Neural crest cell (in vitro differentiated cells): ENCODE measurements around the gene VIPR1. TPM values are rescaled to one million over a fixed set of nuclear protein-coding genes. Genes with fewer than 3 reads are reported as not detected.
A peak's percentile ranks its signal among the peaks of the same experiment; 100 is the strongest.

Experiments
- DNase-seq: peaks from one replicate; pipeline ENCODE4 v3.0.0; 2021; ENCODE audit warnings: low read depth, mixed read lengths, low spot score
- H3K27ac Mint-ChIP-seq: one replicate; pipeline ENCODE4 v1.8.0; 2021; ENCODE audit warnings: mild to moderate bottlenecking, mixed read lengths; ENCODE audit not compliant: unreplicated experiment
- H3K27me3 Mint-ChIP-seq: 2 replicates; pipeline ENCODE4 v1.8.0; 2021; ENCODE audit warnings: low read depth, mild to moderate bottlenecking, mixed read lengths
- H3K36me3 Mint-ChIP-seq: 2 replicates; pipeline ENCODE4 v1.8.0; 2021; ENCODE audit warnings: low read depth, mild to moderate bottlenecking, mixed read lengths
- H3K4me1 Mint-ChIP-seq: 2 replicates; pipeline ENCODE4 v1.8.0; 2021; ENCODE audit warnings: mixed read lengths
- H3K4me3 Mint-ChIP-seq: one replicate; pipeline ENCODE4 v1.8.0; 2021; ENCODE audit warnings: mild to moderate bottlenecking, mixed read lengths
- H3K9me3 Mint-ChIP-seq: 2 replicates; pipeline ENCODE4 v1.8.0; 2021; ENCODE audit warnings: mixed read lengths
- CTCF ChIP-seq: fragments of 200-600 bp; sonication (generic); conservative IDR thresholded peaks from 2 replicates; pipeline ENCODE4 v1.5.0; 2021; ENCODE audit warnings: antibody characterized with exemption, mild to moderate bottlenecking
- total RNA-seq: library from RNA; stranded (reverse); gene quantifications from 2 replicates; pipeline ENCODE4 v1.2.1, GENCODE V29; 2021

The VIPR1 gene
- total RNA-seq, 1 donor from 2014 or later = 0.63 TPM

GRCh38 chr3:42500091-42500490, 2.4 kb upstream of the VIPR1 start:
- Mint-ChIP-seq H3K4me3 (no peak overlapping the region), H3K9me3 (no peaks in the 10 kb centered on the region), H3K27ac (no peak overlapping the region), H3K4me1 (peaks cover 17% of the 10 kb centered on the region), H3K36me3 (no peaks in the 10 kb centered on the region), H3K27me3 (peaks cover 87% of the 10 kb centered on the region)
- no peak for TF ChIP-seq CTCF
- DNase-seq = no peak

- Mint-ChIP-seq H3K4me3 (peak overlapping the region; percentile 79), H3K27ac (no peak overlapping the region), H3K36me3 (no peaks in the 10 kb centered on the region), H3K4me1 (peaks cover 17% of the 10 kb centered on the region), H3K9me3 (no peaks in the 10 kb centered on the region), H3K27me3 (peaks cover 81% of the 10 kb centered on the region)
- no peak for DNase-seq
- no peak for TF ChIP-seq CTCF
Measured at GRCh38 chr3:42500909-42501308, 1.5 kb upstream of the VIPR1 start.

- H3K36me3 Mint-ChIP-seq = no peaks in the 10 kb centered on the region
- DNase-seq = no peak
- H3K4me3 Mint-ChIP-seq = peak overlapping the region; percentile 79
- no peaks in the 10 kb centered on the region for H3K9me3 Mint-ChIP-seq
- H3K27me3 Mint-ChIP-seq = peaks cover 80% of the 10 kb centered on the region
- no peak for TF ChIP-seq CTCF
- peaks cover 17% of the 10 kb centered on the region for H3K4me1 Mint-ChIP-seq
- H3K27ac Mint-ChIP-seq = no peak overlapping the region
Measured at GRCh38 chr3:42501321-42501680, 1.1 kb upstream of the VIPR1 start.

- peaks cover 17% of the 10 kb centered on the region for H3K4me1 Mint-ChIP-seq
- H3K36me3 Mint-ChIP-seq = no peaks in the 10 kb centered on the region
- H3K27ac Mint-ChIP-seq = no peak overlapping the region
- peak overlapping the region; percentile 83 for H3K4me3 Mint-ChIP-seq
- TF ChIP-seq CTCF = peak; percentile 62
- DNase-seq = peak; percentile 25
- H3K27me3 Mint-ChIP-seq = peaks cover 80% of the 10 kb centered on the region
- H3K9me3 Mint-ChIP-seq = no peaks in the 10 kb centered on the region
Measured at GRCh38 chr3:42501681-42502428, 588 bp upstream of the VIPR1 start.

- no peaks in the 10 kb centered on the region for H3K36me3 Mint-ChIP-seq
- H3K27ac Mint-ChIP-seq = no peak overlapping the region
- H3K9me3 Mint-ChIP-seq = no peaks in the 10 kb centered on the region
- peaks cover 17% of the 10 kb centered on the region for H3K4me1 Mint-ChIP-seq
- TF ChIP-seq CTCF = no peak
- no peak for DNase-seq
- H3K27me3 Mint-ChIP-seq = peaks cover 77% of the 10 kb centered on the region
- peak overlapping the region; percentile 54 for H3K4me3 Mint-ChIP-seq
Measured at GRCh38 chr3:42503251-42503924, 945 bp downstream of the VIPR1 start.
